Panc1 (cell line): ENCODE data around the gene CPA1.

ENCODE experiments used
- CTCF ChIP-seq: fragments of 450-650 bp; IDR thresholded peaks from 2 replicates; pipeline ENCODE4 v1.5.1; 2017; ENCODE audit warnings: mild to moderate bottlenecking
- POLR2AphosphoS5 ChIP-seq: IDR thresholded peaks from 2 replicates; pipeline ENCODE4 v1.6.1; 2012; ENCODE audit warnings: mild to moderate bottlenecking, low read depth, low read length, moderate library complexity
- TCF7L2 ChIP-seq: IDR thresholded peaks from 2 replicates; pipeline ENCODE4 v1.6.1; 2011; ENCODE audit warnings: mild to moderate bottlenecking, low read depth, low read length, inconsistent platforms

DNA sequence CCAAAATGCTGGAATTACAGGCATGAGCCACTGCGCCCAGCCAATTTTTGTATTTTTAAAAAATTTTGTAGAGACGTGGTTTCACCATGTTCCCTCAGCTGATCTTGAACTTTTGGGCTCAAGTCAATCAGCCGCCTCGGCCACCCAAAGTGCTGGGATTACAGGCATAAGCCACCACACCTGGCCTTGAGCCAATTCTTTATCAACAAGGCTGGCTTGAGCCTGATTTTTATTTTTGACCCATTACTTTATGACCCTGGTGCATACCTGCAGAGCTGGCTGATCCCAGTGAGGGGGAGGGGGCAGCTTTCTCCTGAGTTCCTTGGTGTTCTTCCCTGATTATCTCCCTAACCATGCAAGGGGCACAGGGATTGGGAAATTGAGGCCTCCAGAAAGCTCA lies 15.8 kb upstream of the CPA1 start:
- TF ChIP-seq POLR2AphosphoS5: no peak
- no peak for TF ChIP-seq CTCF
- TF ChIP-seq TCF7L2: no peak
